SU-DHL-6 (cell line): Measurements from ENCODE around the gene CDCP2.

Source experiments
- H2AFZ ChIP-seq: fragments of 200-600 bp; sonication (generic); 2 replicates; pipeline ENCODE4 v1.6.1; 2014; ENCODE audit warnings: low read depth, mild to moderate bottlenecking, moderate library complexity, mixed read lengths, antibody characterized with exemption, low read length; ENCODE audit not compliant: severe bottlenecking
- H3F3A ChIP-seq: fragments of 200-600 bp; shearing (Covaris generic); 2 replicates; pipeline ENCODE4 v1.6.0; 2016; ENCODE audit warnings: antibody characterized with exemption, mild to moderate bottlenecking; ENCODE audit not compliant: insufficient read depth
- H3K27ac ChIP-seq: fragments of 200-600 bp; sonication (generic); 2 replicates; pipeline ENCODE4 v1.5.1; 2016; ENCODE audit warnings: low read depth, mild to moderate bottlenecking, low read length, moderate library complexity, mixed read lengths
- H3K27me3 ChIP-seq: fragments of 200-600 bp; sonication (generic), shearing (Covaris generic); 2 replicates; pipeline ENCODE4 v1.6.0; 2014; ENCODE audit warnings: mild to moderate bottlenecking, low read length
- H3K36me3 ChIP-seq: fragments of 200-600 bp; sonication (generic); 2 replicates; pipeline ENCODE4 v1.6.1; 2014; ENCODE audit warnings: mild to moderate bottlenecking, low read length, mixed read lengths
- H3K4me2 ChIP-seq: fragments of 300-600, 200-600 bp; shearing (Covaris generic), sonication (generic); 2 replicates; pipeline ENCODE4 v1.6.0; 2014; ENCODE audit warnings: low read length, low read depth, mild to moderate bottlenecking; ENCODE audit not compliant: poor library complexity, severe bottlenecking
- H3K4me3 ChIP-seq: fragments of 200-600 bp; sonication (generic); 2 replicates; pipeline ENCODE4 v1.5.1; 2014; ENCODE audit warnings: antibody characterized with exemption, low read length, mild to moderate bottlenecking, mixed read lengths; ENCODE audit not compliant: insufficient read depth, poor library complexity, severe bottlenecking
- H3K79me2 ChIP-seq: fragments of 200-600 bp; sonication (generic); 2 replicates; pipeline ENCODE4 v1.6.1; 2014; ENCODE audit warnings: mild to moderate bottlenecking, low read length, moderate library complexity; ENCODE audit not compliant: insufficient read depth
- H3K9ac ChIP-seq: fragments of 200-600 bp; sonication (generic); 2 replicates; pipeline ENCODE4 v1.7.0; 2014; ENCODE audit warnings: mild to moderate bottlenecking, low read length
- H3K9me2 ChIP-seq: fragments of 200-600 bp; sonication (generic); replicated peaks from 2 replicates; pipeline ENCODE4 v1.6.1; 2014; ENCODE audit warnings: low read length; ENCODE audit not compliant: insufficient read depth
- H3K9me3 ChIP-seq: fragments of 200-600 bp; sonication (generic); 2 replicates; pipeline ENCODE4 v1.6.1; 2014; ENCODE audit warnings: low read length, mixed read lengths; ENCODE audit not compliant: insufficient read depth
- H4K20me1 ChIP-seq: fragments of 200-600 bp; sonication (generic); 2 replicates; pipeline ENCODE4 v1.6.1; 2014; ENCODE audit warnings: low read depth, mild to moderate bottlenecking, antibody characterized with exemption, low read length, moderate library complexity, mixed read lengths
- EZH2phosphoT487 ChIP-seq: fragments of 200-600 bp; sonication (generic), shearing (Covaris generic); conservative IDR thresholded peaks from 2 replicates; pipeline ENCODE4 v1.6.1; 2018; ENCODE audit warnings: mild to moderate bottlenecking, antibody characterized with exemption, low read length, moderate library complexity, mixed read lengths
- TF ChIP-seq, protein P1 (sequence below): fragments of 200-600 bp; sonication (generic); IDR thresholded peaks from one replicate; pipeline ENCODE4 v1.5.1; 2017; ENCODE audit warnings: antibody characterized with exemption, mild to moderate bottlenecking, low read length, moderate library complexity; ENCODE audit not compliant: insufficient read depth, poor library complexity, severe bottlenecking

CDCP2 gene

DNA sequence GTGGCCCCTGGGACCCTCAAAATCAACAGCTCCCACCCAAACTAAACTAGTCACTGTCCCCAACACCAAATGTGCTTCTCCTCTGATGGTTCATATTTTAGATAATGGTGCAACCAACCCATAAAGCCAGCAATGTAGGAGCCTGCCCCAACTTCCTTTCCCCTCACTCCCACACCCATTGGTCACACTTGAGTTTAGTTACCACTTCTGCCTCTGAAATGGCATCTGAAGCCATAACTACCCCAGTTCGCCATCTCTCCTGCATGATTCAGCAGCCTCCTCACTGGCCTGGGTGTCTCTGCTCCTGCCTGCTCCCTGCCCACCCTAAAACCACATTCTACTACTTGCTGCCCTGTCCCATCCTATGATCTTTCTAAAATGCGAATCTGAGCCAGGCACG is 3.4 kb upstream of the CDCP2 start:
- Histone ChIP-seq H2AFZ (no peak overlapping the region), H3K27ac (no peak overlapping the region), H3K4me3 (no peak overlapping the region), H3K4me2 (no peak overlapping the region), H3K9ac (no peak overlapping the region), H3K36me3 (no peaks in the 10 kb centered on the region), H3K79me2 (no peaks in the 10 kb centered on the region), H4K20me1 (no peaks in the 10 kb centered on the region), H3F3A (no peaks in the 10 kb centered on the region), H3K9me2 (no peaks in the 10 kb centered on the region), H3K9me3 (no peaks in the 10 kb centered on the region), H3K27me3 (no peaks in the 10 kb centered on the region)
- TF ChIP-seq, protein P1, sequence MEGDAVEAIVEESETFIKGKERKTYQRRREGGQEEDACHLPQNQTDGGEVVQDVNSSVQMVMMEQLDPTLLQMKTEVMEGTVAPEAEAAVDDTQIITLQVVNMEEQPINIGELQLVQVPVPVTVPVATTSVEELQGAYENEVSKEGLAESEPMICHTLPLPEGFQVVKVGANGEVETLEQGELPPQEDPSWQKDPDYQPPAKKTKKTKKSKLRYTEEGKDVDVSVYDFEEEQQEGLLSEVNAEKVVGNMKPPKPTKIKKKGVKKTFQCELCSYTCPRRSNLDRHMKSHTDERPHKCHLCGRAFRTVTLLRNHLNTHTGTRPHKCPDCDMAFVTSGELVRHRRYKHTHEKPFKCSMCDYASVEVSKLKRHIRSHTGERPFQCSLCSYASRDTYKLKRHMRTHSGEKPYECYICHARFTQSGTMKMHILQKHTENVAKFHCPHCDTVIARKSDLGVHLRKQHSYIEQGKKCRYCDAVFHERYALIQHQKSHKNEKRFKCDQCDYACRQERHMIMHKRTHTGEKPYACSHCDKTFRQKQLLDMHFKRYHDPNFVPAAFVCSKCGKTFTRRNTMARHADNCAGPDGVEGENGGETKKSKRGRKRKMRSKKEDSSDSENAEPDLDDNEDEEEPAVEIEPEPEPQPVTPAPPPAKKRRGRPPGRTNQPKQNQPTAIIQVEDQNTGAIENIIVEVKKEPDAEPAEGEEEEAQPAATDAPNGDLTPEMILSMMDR = no peak
- TF ChIP-seq EZH2phosphoT487 = no peak

- TF ChIP-seq EZH2phosphoT487 = no peak
- TF ChIP-seq, protein P1 = no peak
- Histone ChIP-seq H4K20me1 (no peaks in the 10 kb centered on the region), H3K9me3 (no peaks in the 10 kb centered on the region), H3K4me2 (no peak overlapping the region), H3K36me3 (no peaks in the 10 kb centered on the region), H3K4me3 (no peak overlapping the region), H3K79me2 (no peaks in the 10 kb centered on the region), H3F3A (no peaks in the 10 kb centered on the region), H2AFZ (no peak overlapping the region), H3K9ac (no peak overlapping the region), H3K9me2 (no peaks in the 10 kb centered on the region), H3K27me3 (no peaks in the 10 kb centered on the region), H3K27ac (no peak overlapping the region)
Observed at GRCh38 chr1:54153535-54154439, 987 bp upstream of the CDCP2 start.

DNA sequence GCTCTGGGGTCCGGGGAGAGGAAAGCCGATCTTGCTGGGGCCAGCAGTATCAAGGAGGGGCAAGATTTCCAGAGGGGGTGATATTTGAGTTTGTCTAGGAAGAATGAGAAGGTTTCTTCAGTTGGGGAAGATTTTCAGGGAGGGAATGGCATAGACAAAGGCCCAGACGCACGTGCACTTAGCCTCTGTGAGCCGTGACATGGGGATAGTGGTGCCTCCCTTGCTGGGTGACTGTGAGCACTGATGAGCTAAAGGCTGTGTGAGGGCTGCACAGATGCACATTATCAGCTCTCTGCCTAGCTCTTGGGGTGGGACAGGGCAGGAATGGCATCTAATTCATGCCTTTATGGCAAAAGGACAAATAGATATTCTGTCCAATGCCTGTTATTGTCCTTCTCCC is 1.8 kb downstream of the CDCP2 start:
- Histone ChIP-seq H3K9me2 (no peaks in the 10 kb centered on the region), H3K36me3 (no peaks in the 10 kb centered on the region), H3K79me2 (no peaks in the 10 kb centered on the region), H2AFZ (no peak overlapping the region), H4K20me1 (no peaks in the 10 kb centered on the region), H3K4me2 (no peak overlapping the region), H3K27me3 (no peaks in the 10 kb centered on the region), H3K9me3 (no peaks in the 10 kb centered on the region), H3K9ac (no peak overlapping the region), H3F3A (no peaks in the 10 kb centered on the region), H3K4me3 (no peak overlapping the region), H3K27ac (no peak overlapping the region)
- no peak for TF ChIP-seq EZH2phosphoT487

DNA sequence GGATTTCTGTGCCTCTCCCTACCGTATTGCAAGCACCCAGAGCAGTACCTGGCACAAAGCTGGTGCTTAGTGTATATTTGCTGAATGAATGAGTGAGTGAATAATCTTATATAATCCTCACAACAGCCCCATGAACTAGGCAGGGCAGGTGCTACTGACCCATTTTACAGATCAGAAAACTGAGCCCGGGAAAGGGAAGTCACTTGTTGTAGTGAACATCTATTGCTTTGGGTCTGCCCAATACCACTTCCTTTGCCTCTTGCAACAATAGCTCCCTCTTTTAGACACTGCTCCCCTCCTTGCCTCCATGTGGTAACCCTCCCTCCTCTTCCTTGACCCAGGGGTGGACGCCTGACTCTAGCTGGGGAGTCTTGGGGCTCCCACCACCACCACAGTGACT is 3.1 kb downstream of the CDCP2 start:
- Histone ChIP-seq H3F3A (no peaks in the 10 kb centered on the region), H3K4me2 (no peak overlapping the region), H3K27me3 (no peaks in the 10 kb centered on the region), H3K27ac (no peak overlapping the region), H3K9me2 (no peaks in the 10 kb centered on the region), H2AFZ (no peak overlapping the region), H3K4me3 (no peak overlapping the region), H3K36me3 (no peaks in the 10 kb centered on the region), H3K79me2 (no peaks in the 10 kb centered on the region), H4K20me1 (no peaks in the 10 kb centered on the region), H3K9me3 (no peaks in the 10 kb centered on the region), H3K9ac (no peak overlapping the region)
- TF ChIP-seq EZH2phosphoT487 = no peak
- TF ChIP-seq, protein P1 = no peak
